Kidney epithelial cell (primary cell): ENCODE measurements around the gene PLEKHA4. TPM values are rescaled to one million over a fixed set of nuclear protein-coding genes. Genes with fewer than 3 reads are reported as not detected.

Source experiments
- DNase-seq: peaks from one replicate; pipeline ENCODE4 v3.0.0-alpha.2; 2010; ENCODE audit warnings: low read depth
- H3K27me3 ChIP-seq: 2 replicates; pipeline ENCODE4 v1.6.0; 2011; ENCODE audit warnings: low read length; ENCODE audit not compliant: control insufficient read depth, insufficient read depth
- H3K36me3 ChIP-seq: 2 replicates; pipeline ENCODE4 v1.5.1; 2011; ENCODE audit warnings: low read length; ENCODE audit not compliant: control insufficient read depth, insufficient read depth
- H3K4me3 ChIP-seq: 2 replicates; pipeline ENCODE4 v1.5.1; 2011; ENCODE audit warnings: low read depth, mild to moderate bottlenecking, control low read depth, low read length
- total RNA-seq: library from RNA; depleted of rRNA; stranded (reverse); fragments of >200 nt; gene quantifications from 2 replicates; pipeline ENCODE4 v1.2.3, GENCODE V29; 2015
- TF ChIP-seq, protein P1 (sequence below): IDR thresholded peaks from 2 replicates; pipeline ENCODE4 v1.5.1; 2011; ENCODE audit warnings: mild to moderate bottlenecking, moderate library complexity, low read length, control low read depth, inconsistent platforms; ENCODE audit not compliant: insufficient read depth, poor library complexity, severe bottlenecking

PLEKHA4 gene
- total RNA-seq, 1 donor from 2014 or later: 11.1 TPM

- TF ChIP-seq, protein P1, sequence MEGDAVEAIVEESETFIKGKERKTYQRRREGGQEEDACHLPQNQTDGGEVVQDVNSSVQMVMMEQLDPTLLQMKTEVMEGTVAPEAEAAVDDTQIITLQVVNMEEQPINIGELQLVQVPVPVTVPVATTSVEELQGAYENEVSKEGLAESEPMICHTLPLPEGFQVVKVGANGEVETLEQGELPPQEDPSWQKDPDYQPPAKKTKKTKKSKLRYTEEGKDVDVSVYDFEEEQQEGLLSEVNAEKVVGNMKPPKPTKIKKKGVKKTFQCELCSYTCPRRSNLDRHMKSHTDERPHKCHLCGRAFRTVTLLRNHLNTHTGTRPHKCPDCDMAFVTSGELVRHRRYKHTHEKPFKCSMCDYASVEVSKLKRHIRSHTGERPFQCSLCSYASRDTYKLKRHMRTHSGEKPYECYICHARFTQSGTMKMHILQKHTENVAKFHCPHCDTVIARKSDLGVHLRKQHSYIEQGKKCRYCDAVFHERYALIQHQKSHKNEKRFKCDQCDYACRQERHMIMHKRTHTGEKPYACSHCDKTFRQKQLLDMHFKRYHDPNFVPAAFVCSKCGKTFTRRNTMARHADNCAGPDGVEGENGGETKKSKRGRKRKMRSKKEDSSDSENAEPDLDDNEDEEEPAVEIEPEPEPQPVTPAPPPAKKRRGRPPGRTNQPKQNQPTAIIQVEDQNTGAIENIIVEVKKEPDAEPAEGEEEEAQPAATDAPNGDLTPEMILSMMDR: no peak
- no peak overlapping the region for H3K4me3 ChIP-seq
Observed at GRCh38 chr19:48833977-48834376, 34.4 kb downstream of the PLEKHA4 start.

GRCh38 chr19:48833049-48833448, 35.4 kb downstream of the PLEKHA4 start:
- no peak for DNase-seq
- TF ChIP-seq, protein P1: no peak
- no peaks in the 10 kb centered on the region for H3K36me3 ChIP-seq
- H3K27me3 ChIP-seq: no peaks in the 10 kb centered on the region
- H3K4me3 ChIP-seq: no peak overlapping the region

More at GRCh38 chr19:48833977-48834376, 34.4 kb downstream of the PLEKHA4 start:
- no peak for DNase-seq
- H3K36me3 ChIP-seq: no peaks in the 10 kb centered on the region
- H3K27me3 ChIP-seq: no peaks in the 10 kb centered on the region

- no peak for DNase-seq
- Histone ChIP-seq H3K27me3 (no peaks in the 10 kb centered on the region), H3K4me3 (no peak overlapping the region), H3K36me3 (no peaks in the 10 kb centered on the region)
- TF ChIP-seq, protein P1: no peak
Observed at GRCh38 chr19:48830965-48831364, 37.5 kb downstream of the PLEKHA4 start.

DNA sequence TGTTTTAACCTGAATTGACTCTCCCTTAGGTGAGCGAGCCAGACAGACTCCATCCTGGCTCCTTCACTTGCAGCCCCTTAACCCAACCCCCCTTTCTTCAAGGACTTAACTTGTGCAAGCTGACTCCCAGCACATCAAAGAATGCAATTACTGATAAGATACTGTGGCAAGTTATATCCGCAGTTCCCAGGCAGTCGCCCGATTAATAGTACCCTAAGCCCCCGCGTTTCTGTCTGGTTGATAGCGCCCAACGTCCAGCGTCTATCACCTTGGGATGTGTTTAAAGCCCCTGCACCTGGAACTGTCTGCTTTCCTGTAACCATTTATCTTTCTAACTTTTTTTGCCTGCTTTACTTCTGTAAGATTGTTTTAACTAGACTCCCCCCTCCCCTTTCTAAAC, 38.3 kb downstream of the PLEKHA4 start:
- Histone ChIP-seq H3K36me3 (no peaks in the 10 kb centered on the region), H3K4me3 (no peak overlapping the region), H3K27me3 (no peaks in the 10 kb centered on the region)
- no peak for DNase-seq
- TF ChIP-seq, protein P1: no peak

DNA sequence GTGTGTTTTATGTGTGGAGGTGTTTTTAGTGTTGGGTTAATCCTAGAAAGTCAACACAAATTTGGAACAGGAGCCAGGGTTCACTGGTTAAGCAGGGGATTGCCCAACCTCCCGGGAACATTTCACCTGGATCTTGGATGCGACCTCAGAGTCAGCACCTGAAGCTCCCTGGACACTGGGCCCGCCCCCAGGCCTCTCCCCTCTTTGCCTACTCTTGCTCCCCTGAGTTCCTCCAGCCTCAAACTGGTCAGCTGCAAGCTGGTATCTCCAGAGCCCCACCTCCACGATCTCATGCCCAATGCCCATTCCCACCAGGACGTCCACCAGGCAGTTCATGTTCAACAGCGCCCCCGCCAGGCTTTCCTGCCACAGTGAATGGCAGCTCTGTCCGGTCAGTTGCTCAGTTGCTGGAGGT, 41.8 kb downstream of the PLEKHA4 start:
- DNase-seq: no peak
- Histone ChIP-seq H3K36me3 (no peaks in the 10 kb centered on the region), H3K4me3 (no peak overlapping the region), H3K27me3 (no peaks in the 10 kb centered on the region)
- TF ChIP-seq, protein P1: no peak

- H3K27me3 ChIP-seq: no peaks in the 10 kb centered on the region
- TF ChIP-seq, protein P1: no peak
- no peak overlapping the region for H3K4me3 ChIP-seq
- no peaks in the 10 kb centered on the region for H3K36me3 ChIP-seq
- no peak for DNase-seq
Observed at GRCh38 chr19:48822514-48822913, 45.9 kb downstream of the PLEKHA4 start.
